HCT116 (cell line): ENCODE measurements around the gene GLRX. TPM values are rescaled to one million over a fixed set of nuclear protein-coding genes. Genes with fewer than 3 reads are reported as not detected.

ENCODE experiments used
- ATAC-seq: fragments of 200-7000 bp; cut with Tn5 transposase; 2 replicates; pipeline ENCODE4 v1.9.1; 2020; ENCODE audit warnings: mild to moderate bottlenecking, moderate library complexity
- BruUV-seq: library from RNA; stranded (reverse); fragments of 400-500 nt; replicated peaks from 2 replicates; lab custom pipeline; 2021; lab: Mats Ljungman, UMichigan
- CTCF ChIA-PET: fragments of 300-600 bp; sonication (Branson Sonifier 250); formaldehyde crosslinking; loops from one replicate; lab custom pipeline; 2021; ENCODE audit warnings: antibody characterized with exemption; lab: Charles Lee
- POLR2A ChIA-PET: fragments of 300-600, 350-600 bp; sonication (Branson Sonifier 250); formaldehyde crosslinking; loops from one replicate; lab custom pipeline; 2021; ENCODE audit warnings: antibody characterized with exemption; lab: Charles Lee
- RAD21 ChIA-PET, 2 experiments: fragments of 300-600 bp; sonication (Branson Sonifier 250); formaldehyde crosslinking; loops; one replicate each; lab custom pipeline; 2023; ENCODE audit warnings: low total read pairs in 2 of 2; ENCODE audit not compliant: uncharacterized antibody in 2 of 2, unreplicated experiment in 2 of 2, low non-redundant PET in 1 of 2; lab: Charles Lee
- DNase-seq: peaks from one replicate; pipeline ENCODE4 v3.0.0-alpha.2; 2010; ENCODE audit warnings: low read depth, low spot score
- H2AFZ ChIP-seq: fragments of 200-600 bp; shearing (Covaris generic), sonication (generic); 2 replicates; pipeline ENCODE4 v1.6.1; 2017; ENCODE audit warnings: low read depth, mixed run types, mixed read lengths, antibody characterized with exemption, low read length; ENCODE audit not compliant: poor library complexity, severe bottlenecking
- H3K27ac ChIP-seq: 2 replicates; pipeline ENCODE4 v1.5.1; 2012; ENCODE audit warnings: low read depth, low read length
- H3K27me3 ChIP-seq: fragments of 200-600 bp; sonication (generic); 2 replicates; pipeline ENCODE4 v1.6.1; 2016; ENCODE audit warnings: mixed run types, low read length, mixed read lengths; ENCODE audit not compliant: insufficient read depth
- H3K36me3 ChIP-seq, 2 experiments: fragments of 200-500 bp in 1 of 2; fragments of 200-600 bp in 1 of 2; sonication (Bioruptor generic) in 1 of 2; sonication (generic) in 1 of 2; 2 replicates each; pipeline versions ENCODE4 v1.5.1 to v1.6.1; 2014 to 2016; ENCODE audit warnings: low read length in 2 of 2, inconsistent platforms in 1 of 2, mixed read lengths in 1 of 2, mixed run types in 1 of 2; ENCODE audit not compliant: insufficient read depth in 2 of 2, control insufficient read depth in 1 of 2
- H3K4me1 ChIP-seq, 2 experiments: fragments of 200-600 bp in 1 of 2; sonication (generic) in 1 of 2; 2 replicates each; pipeline versions ENCODE4 v1.5.1 to v1.6.1; 2012 to 2017; ENCODE audit warnings: low read length in 2 of 2, inconsistent platforms in 1 of 2, mild to moderate bottlenecking in 1 of 2, mixed read lengths in 1 of 2, mixed run types in 1 of 2, moderate library complexity in 1 of 2; ENCODE audit not compliant: insufficient read depth in 2 of 2, control insufficient read depth in 1 of 2
- H3K4me2 ChIP-seq: fragments of 200-600 bp; sonication (generic); 2 replicates; pipeline ENCODE4 v1.6.1; 2017; ENCODE audit warnings: mixed run types, low read length, mixed read lengths
- H3K4me3 ChIP-seq, 2 experiments: fragments of 200-600 bp in 1 of 2; sonication (generic) in 1 of 2; replicated peaks in 1 of 2; 2 replicates each; pipeline ENCODE4 v1.5.1; 2011 to 2016; ENCODE audit warnings: low read length in 2 of 2, control low read depth in 1 of 2, low read depth in 1 of 2, mild to moderate bottlenecking in 1 of 2, mixed read lengths in 1 of 2, mixed run types in 1 of 2
- H3K79me2 ChIP-seq: fragments of 200-600 bp; sonication (generic); 2 replicates; pipeline ENCODE4 v1.6.1; 2017; ENCODE audit warnings: mild to moderate bottlenecking, mixed run types, low read length, moderate library complexity, mixed read lengths; ENCODE audit not compliant: insufficient read depth
- H3K9ac ChIP-seq: fragments of 200-600 bp; sonication (generic); 2 replicates; pipeline ENCODE4 v1.6.1; 2016; ENCODE audit warnings: low read length, mixed read lengths
- H3K9me2 ChIP-seq: fragments of 200-600 bp; sonication (generic), shearing (Covaris generic); 2 replicates; pipeline ENCODE4 v1.6.1; 2017; ENCODE audit warnings: mixed run types, mild to moderate bottlenecking, moderate library complexity; ENCODE audit not compliant: insufficient read depth
- H3K9me3 ChIP-seq, 2 experiments: fragments of 200-500 bp in 1 of 2; fragments of 200-600 bp in 1 of 2; sonication (Bioruptor generic) in 1 of 2; sonication (generic) in 1 of 2; 2 replicates each; pipeline ENCODE4 v1.6.1; 2014 to 2017; ENCODE audit warnings: low read length in 2 of 2, mixed read lengths in 2 of 2, inconsistent platforms in 1 of 2, low read depth in 1 of 2, mild to moderate bottlenecking in 1 of 2, mixed run types in 1 of 2, moderate library complexity in 1 of 2; ENCODE audit not compliant: control insufficient read depth in 1 of 2, insufficient read depth in 1 of 2
- H4K20me1 ChIP-seq: fragments of 200-600 bp; sonication (generic), shearing (Covaris generic); 2 replicates; pipeline ENCODE4 v1.6.1; 2017; ENCODE audit warnings: mixed run types, mild to moderate bottlenecking, moderate library complexity; ENCODE audit not compliant: insufficient read depth
- ATF3 ChIP-seq: IDR thresholded peaks from 2 replicates; pipeline ENCODE4 v1.6.1; 2012
- EGR1 ChIP-seq: IDR thresholded peaks from 2 replicates; pipeline ENCODE4 v1.6.1; 2012; ENCODE audit warnings: low read depth
- EZH2 ChIP-seq: fragments of 200-600 bp; sonication (generic); IDR thresholded peaks from 2 replicates; pipeline ENCODE4 v1.6.1; 2017; ENCODE audit warnings: antibody characterized with exemption, mixed run types
- EZH2phosphoT487 ChIP-seq: fragments of 200-600 bp; IDR thresholded peaks from 2 replicates; pipeline ENCODE4 v1.6.1; 2018; ENCODE audit warnings: antibody characterized with exemption, borderline replicate concordance
- FOSL1 ChIP-seq: IDR thresholded peaks from 2 replicates; pipeline ENCODE4 v1.6.1; 2012; ENCODE audit warnings: low read depth
- JUND ChIP-seq: IDR thresholded peaks from 2 replicates; pipeline ENCODE4 v1.6.1; 2012
- MAX ChIP-seq: IDR thresholded peaks from 2 replicates; pipeline ENCODE4 v1.6.1; 2012
- POLR2AphosphoS5 ChIP-seq: IDR thresholded peaks from 2 replicates; pipeline ENCODE4 v1.6.1; 2011; ENCODE audit warnings: mild to moderate bottlenecking, low read depth, low read length, moderate library complexity
- RAD21 ChIP-seq: IDR thresholded peaks from 2 replicates; pipeline ENCODE4 v1.6.1; 2012; ENCODE audit warnings: low read depth, mild to moderate bottlenecking
- SIN3A ChIP-seq: IDR thresholded peaks from 2 replicates; pipeline ENCODE4 v1.6.1; 2012; ENCODE audit warnings: low read depth
- TCF7L2 ChIP-seq: IDR thresholded peaks from 2 replicates; pipeline ENCODE4 v1.7.0; 2011; ENCODE audit warnings: borderline replicate concordance, inconsistent platforms; ENCODE audit not compliant: insufficient read depth, insufficient read length; ENCODE audit errors: extremely low read depth
- YY1 ChIP-seq: IDR thresholded peaks from 2 replicates; pipeline ENCODE4 v1.6.1; 2011; ENCODE audit warnings: low read length, low read depth, moderate library complexity, mild to moderate bottlenecking; ENCODE audit not compliant: insufficient replicate concordance; ENCODE audit errors: extremely low read depth
- ZFX ChIP-seq: fragments of 450-650 bp; IDR thresholded peaks from 2 replicates; pipeline ENCODE4 v1.6.1; 2017
- intact Hi-C: fragments of 100-400 bp; cut with micrococcal nuclease; formaldehyde crosslinking; loops from 2 replicates; pipeline ENCODE4 v1.10.0; 2022
- total RNA-seq: library from RNA; stranded (reverse); gene quantifications from one replicate; pipeline ENCODE4 v1.2.1, GENCODE V29; 2021; ENCODE audit not compliant: unreplicated experiment

The GLRX gene
- total RNA-seq, 1 experiment from 2014 or later = 29.3 TPM

- ChIA-PET RAD21 (no interaction called here), CTCF (no interaction called here), POLR2A (no interaction called here)
- Histone ChIP-seq H3K79me2 (no peaks in the 10 kb centered on the region), H3K27me3 (no peaks in the 10 kb centered on the region), H3K9me2 (no peaks in the 10 kb centered on the region), H3K9me3 (no peaks in the 10 kb centered on the region), H3K4me2 (no peak overlapping the region), H3K4me1 (no peaks in the 10 kb centered on the region), H3K4me3 (no peak overlapping the region), H2AFZ (no peak overlapping the region), H3K36me3 (peaks cover 0 to 9% of the 10 kb centered on the region in 2 experiments; a peak in 2 of 4 replicates), H4K20me1 (no peaks in the 10 kb centered on the region), H3K9ac (no peak overlapping the region), H3K27ac (no peak overlapping the region)
- no TSS peak for BruUV-seq
- DNase-seq = no peak
- ATAC-seq = no peak
- no peak for TF ChIP-seq SIN3A
- no peak for TF ChIP-seq YY1
- no peak for TF ChIP-seq MAX
- TF ChIP-seq JUND = no peak
- TF ChIP-seq EGR1 = no peak
- TF ChIP-seq POLR2AphosphoS5 = no peak
- no peak for TF ChIP-seq ATF3
- TF ChIP-seq TCF7L2 = no peak
- no peak for TF ChIP-seq FOSL1
- no peak for TF ChIP-seq ZFX
- TF ChIP-seq, all 23 proteins: peak for 0
- intact Hi-C loops = no loop called here
Observed at GRCh38 chr5:95783661-95784060, 38.9 kb downstream of the GLRX start.

- Histone ChIP-seq H3K79me2 (no peaks in the 10 kb centered on the region), H3K27me3 (no peaks in the 10 kb centered on the region), H3K27ac (no peak overlapping the region), H3K9ac (no peak overlapping the region), H3K36me3 (0 out of 4 replicates have a peak, but pooled peaks cover 0 to 3% of the 10 kb centered on the region in 2 experiments), H3K9me3 (no peaks in the 10 kb centered on the region), H4K20me1 (no peaks in the 10 kb centered on the region), H3K9me2 (no peaks in the 10 kb centered on the region), H3K4me1 (no peaks in the 10 kb centered on the region), H3K4me3 (no peak overlapping the region), H3K4me2 (no peak overlapping the region), H2AFZ (no peak overlapping the region)
- CTCF ChIA-PET = interaction anchor here (1.3 to 2.1 kb wide), 9 partner anchors 8 to 555 kb away, joined by 4 to 30 read pairs (median 9); partner anchors contain the start of gene RFESD
- RAD21 ChIA-PET = no interaction called here
- DNase-seq (no peak), ATAC-seq (no peak)
- intact Hi-C loops = no loop called here
- TF ChIP-seq FOSL1 (no peak), EZH2 (no peak), POLR2AphosphoS5 (no peak), EZH2phosphoT487 (no peak), ATF3 (no peak), MAX (no peak), RAD21 (no peak)
- POLR2A ChIA-PET = no interaction called here
- BruUV-seq = no TSS peak
Observed at GRCh38 chr5:95782181-95782580, 40.3 kb downstream of the GLRX start.
